ENCODE results near the gene RNF103.
"Not testable (repeated sequence)": the region's sequence is repeated elsewhere in the genome, so short reads cannot be mapped to it uniquely, and the experiment has no call there.

RNF103 gene

DNA sequence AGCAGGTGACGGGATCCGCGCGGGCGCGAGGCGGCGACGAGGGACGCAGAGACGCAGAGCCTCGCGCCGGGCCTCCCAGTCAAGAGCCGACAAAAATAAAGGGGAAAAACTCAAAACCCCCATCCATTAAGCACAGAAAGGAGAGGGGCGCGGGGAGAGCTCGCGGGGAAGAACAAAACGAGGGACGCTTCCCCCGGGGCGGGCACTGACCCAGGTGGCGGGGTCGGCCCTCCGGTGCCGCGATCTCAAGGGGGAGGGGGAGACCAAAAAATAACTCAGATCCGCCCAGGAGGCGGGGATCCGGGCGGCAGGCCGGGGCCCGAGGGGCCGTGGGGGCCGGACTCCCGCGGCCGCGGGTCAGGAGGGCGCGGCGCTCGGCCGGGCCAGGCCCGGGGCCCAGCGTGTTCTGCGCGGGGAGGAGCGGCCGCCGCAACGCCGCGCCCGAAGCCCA lies 597 bp downstream of the RNF103 start:
- DNase-seq (ENCODE audit: low read depth in 3 of 3), result peak; percentile 7 to 39 (median 10)

- DNase-seq (ENCODE audit: low read depth in 3 of 3), result peak in 1 of 3 experiments; percentile 8
These were observed 1.1 kb downstream of the RNF103 start for GRCh38 chr2:86622519-86623042.

DNA sequence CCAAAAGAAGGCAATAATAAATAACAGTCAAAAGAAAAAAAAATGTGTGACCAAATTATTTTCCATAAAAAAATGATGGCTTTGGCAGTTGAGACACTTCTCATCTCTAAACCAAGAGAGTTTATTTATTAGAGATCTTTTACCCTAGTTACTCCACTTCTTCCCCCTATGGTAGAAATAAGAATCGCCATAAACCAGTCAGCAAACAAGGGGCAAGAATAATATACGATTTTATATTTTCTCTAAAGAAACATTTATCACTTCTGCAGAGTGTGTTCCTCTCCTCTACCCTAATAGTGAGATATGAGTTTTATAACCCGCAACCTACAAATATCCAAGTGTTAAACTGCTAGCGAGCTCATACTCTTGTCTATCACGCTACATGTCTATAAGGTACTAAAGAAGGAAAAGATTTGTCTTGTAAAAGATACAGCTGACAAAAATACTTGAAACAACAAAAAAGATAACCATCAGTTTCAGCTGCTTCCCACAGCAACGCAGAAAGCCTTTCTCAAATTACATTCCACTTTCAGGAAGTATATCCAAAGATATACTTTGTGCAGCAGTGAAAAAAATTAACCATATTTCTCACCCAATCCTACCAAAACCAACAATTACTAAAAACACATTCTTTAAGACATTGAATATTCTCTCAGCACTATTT lies 2.3 kb downstream of the RNF103 start:
- no peak for DNase-seq (ENCODE audit: low read depth in 3 of 3)

DNA sequence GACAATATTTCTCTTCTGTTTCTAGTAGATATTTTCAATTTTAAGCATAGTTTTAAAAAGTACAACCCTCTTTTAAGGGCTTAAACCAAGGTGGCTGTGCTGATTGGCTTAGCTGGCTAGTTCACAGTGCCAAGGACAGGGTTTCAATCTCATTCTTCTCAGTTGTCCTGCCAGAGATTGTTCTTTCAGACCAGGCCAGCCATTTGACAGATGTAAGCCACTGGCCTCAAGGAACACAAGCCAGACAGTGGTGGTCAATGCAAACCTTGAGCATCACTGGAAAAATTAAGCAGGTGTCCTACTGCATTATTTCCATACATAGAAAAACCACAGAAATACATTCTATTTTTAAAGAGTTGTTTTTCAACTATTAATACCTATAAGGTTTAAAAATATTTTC lies 5.9 kb downstream of the RNF103 start:
- DNase-seq (ENCODE audit: low read depth in 3 of 3), result no peak

- no peak for DNase-seq (ENCODE audit: low read depth in 3 of 3)
These were observed 6.5 kb downstream of the RNF103 start for GRCh38 chr2:86617153-86617552.

GRCh38 chr2:86616502-86616901 lies 7.2 kb downstream of the RNF103 start:
- no peak for DNase-seq (ENCODE audit: low read depth in 3 of 3)

GRCh38 chr2:86615596-86615995 lies 8.1 kb downstream of the RNF103 start:
- no peak for DNase-seq (ENCODE audit: low read depth in 3 of 3)

DNA sequence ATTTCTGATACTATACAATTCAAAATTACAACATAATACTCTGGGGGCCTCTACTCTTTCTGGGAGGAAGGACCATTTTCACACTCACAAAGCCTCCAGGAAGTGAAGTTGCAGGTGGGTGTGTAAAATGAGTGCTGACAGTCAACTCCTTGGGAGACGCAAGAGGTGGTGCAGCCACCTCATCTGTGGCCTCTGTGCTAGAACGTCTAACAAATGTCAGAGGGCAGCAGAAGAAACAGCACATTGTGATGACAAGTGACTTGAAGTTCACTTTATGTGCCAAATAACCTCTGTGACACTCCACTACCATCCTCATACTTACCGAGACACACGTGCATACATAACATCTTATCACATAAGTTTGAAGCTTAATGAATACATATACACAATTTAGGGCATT lies 10.2 kb downstream of the RNF103 start:
- DNase-seq (ENCODE audit: low read depth in 3 of 3), result no peak

DNA sequence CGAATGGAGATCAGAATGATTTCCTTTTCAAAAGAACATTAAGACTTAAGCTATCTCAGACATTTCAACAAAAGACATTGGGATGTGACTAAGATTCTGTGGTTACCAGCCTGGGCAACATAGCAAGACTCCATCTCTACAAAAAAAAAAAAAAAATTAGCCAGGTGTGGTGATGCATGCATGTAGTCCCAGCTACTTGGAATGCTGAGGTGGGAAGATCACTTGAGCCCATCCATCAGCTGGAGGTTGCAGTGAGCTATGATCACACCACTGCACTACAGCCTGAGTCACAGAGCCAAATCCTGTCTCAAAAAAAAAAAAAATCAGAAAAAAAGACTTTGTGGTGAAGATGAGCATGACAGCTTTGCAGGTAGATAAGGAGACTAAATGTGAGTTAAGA lies 12.8 kb downstream of the RNF103 start:
- DNase-seq (ENCODE audit: low read depth in 3 of 3), result no peak

DNA sequence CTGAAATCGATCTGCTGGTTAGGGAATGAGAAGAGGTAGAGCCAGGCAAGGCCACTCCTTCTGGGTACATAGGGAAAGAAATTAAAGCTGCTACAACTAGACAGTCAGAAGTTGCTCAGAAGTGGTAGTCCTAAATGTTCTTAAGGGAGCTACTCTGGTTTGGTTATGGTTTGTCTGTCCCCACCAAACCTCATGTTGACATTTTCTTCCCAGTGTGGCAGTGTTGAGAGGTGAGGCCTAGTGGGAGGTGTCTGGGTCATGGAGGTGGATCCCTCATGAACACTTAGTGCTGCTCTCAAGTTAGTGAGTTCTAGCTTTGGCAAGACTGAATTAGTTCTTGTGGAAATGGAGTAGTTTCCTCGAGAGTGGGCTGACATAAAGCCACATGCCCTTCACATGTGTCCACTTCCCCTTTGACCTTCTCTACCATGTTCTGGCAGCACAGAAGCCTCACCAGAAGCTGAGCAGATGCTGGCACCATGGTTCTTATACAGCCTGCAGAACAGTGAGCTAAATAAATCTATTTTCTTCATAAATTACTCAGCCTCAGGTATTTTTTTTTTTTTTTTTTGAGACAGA lies 14.7 kb downstream of the RNF103 start:
- no peak for DNase-seq (ENCODE audit: low read depth in 3 of 3)

DNA sequence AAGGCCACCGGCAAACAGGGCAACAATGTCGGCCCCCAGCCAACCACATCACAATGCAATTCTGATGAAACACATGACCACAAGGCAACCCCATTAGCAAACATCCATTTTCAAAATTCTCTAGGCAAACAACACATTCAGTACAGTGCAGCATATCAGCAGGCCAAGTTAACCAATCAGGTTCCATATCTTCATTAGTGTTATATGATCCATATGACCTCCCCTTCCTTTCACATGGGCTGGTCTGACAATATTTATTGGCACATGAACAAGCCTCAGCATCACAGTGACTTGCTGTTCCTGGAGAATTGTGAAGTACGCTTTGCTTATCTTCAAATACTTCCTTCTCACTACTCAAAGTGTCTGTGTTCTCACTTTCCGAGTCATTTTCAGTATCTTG lies 19.8 kb downstream of the RNF103 start:
- DNase-seq (ENCODE audit: low read depth in 3 of 3), result no peak

GRCh38 chr2:86598966-86599365 lies 24.7 kb downstream of the RNF103 start:
- no peak for DNase-seq (ENCODE audit: low read depth in 3 of 3)

GRCh38 chr2:86596118-86596517 lies 27.5 kb downstream of the RNF103 start:
- DNase-seq (ENCODE audit: low read depth in 3 of 3), result no peak

GRCh38 chr2:86593266-86593665 lies 30.4 kb downstream of the RNF103 start:
- DNase-seq (ENCODE audit: low read depth in 3 of 3), result no peak

GRCh38 chr2:86592547-86593230 lies 31.0 kb downstream of the RNF103 start:
- DNase-seq (ENCODE audit: low read depth in 3 of 3), result no peak

DNA sequence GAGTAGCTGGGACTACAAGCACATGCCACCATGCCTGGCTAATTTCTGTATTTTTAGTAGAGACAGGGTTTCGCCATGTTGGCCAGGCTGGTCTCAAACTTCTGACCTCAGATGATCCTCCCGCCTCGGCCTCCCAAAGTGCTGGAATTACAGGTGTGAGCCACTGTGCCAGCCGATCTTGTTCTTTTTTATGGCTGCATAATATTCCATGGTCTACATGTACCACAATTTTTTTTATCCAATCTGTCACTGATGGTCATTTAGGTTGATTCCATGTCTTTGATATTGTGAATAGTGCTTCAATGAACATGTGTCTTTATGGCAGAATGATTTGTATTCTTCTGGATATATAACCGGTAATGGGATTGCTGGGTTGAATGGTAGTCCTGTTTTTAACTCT lies 34.0 kb downstream of the RNF103 start:
- DNase-seq (ENCODE audit: low read depth in 3 of 3), result not testable (repeated sequence)

DNA sequence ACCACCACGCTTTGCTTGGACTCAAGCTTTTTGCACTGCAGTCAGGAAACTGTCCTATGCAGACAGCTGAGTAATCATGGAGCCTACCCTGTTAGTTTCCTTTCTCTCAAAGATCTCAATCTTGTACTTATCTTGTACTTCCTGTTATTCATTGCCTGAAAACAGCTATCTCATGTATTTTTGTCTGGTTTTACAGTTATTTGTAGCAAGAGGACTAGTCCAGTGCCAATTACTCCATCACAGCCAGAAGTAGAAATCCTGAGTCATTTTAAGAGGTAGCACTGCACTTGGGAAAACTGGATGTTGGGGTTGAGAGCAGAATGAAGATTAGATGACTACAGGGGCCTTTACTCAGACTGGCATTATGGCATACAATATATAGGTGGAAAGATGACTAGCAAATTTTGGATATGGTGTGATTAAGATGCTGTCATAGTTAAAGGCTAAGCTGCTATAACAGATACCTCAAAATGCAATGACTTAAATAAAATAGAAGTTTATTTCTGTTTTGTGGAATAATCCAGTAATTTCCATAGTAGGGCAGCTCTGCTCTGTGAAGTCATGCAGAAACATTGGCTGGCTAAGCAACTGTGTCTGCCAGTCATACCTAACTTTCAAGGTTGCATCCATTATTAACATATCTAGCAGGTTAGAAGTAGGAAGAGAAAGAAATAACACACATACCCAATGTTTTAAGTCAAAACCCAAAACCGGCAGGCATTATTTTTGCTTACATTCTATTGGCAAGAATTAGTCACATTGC lies 39.3 kb downstream of the RNF103 start:
- DNase-seq (ENCODE audit: low read depth in 3 of 3), result no peak

DNA sequence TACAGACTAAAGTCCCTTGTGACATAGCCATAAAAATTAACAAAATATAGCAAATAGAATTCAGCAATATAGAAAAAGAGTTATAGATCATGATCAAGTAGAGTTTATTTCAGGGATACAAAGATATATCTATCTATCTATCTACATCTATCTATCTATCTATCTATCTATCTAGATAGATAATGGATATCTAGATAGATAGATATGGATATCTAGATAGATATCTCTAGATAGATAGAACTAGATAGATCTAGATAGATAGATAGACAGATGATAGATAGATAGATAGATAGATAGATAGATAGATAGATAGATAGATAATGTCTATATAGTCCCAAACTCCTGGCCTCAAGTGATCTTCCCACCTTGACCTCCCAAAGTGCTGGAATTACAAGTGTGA lies 43.1 kb downstream of the RNF103 start:
- no peak for DNase-seq (ENCODE audit: low read depth in 3 of 3)

DNA sequence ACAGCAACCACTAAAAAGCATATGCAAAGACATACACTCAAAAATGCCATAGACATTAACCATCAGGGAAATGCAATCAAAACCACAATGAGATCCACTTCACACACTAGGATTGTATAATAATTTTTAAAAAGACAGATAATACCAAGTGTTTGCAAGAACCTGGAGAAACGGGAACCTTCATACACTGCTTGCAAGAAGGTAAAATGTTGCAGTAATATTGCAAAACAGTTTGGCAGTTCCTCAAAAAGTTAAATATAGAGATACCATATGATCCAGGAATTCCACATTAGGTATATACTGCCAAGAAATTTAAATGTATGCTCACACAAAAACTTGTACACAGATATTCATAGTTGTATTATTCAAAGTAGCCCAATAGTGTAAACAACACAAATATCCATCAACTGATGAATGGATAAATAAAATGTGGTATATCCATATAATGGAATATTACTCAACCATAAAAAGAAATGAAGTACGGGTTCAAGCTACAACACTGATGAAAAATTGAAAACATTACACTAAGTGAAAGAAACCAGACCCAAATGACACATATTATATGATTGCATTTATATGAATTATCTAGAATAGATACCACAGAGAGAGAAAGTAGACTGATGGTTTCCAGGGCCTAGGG lies 45.7 kb downstream of the RNF103 start:
- DNase-seq (ENCODE audit: low read depth in 3 of 3), result no peak

DNA sequence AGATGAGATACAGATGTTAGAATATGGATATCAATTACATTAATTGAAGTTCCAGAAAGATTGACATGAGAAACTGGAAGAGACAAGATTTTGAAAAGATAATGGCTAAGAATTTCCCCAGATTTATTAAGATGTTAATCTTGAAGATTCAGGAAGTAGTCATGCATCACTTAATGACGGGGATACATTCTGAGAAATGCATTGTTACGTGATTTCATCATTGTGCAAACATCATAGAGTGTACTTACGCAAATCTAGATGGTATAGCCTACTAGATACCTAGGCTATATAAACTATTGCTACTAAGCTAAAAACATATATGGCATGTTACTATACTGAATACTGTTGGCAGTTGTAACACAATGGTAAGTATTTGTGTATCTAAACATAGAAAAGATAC lies 53.6 kb downstream of the RNF103 start:
- no peak for DNase-seq (ENCODE audit: low read depth in 3 of 3)

DNA sequence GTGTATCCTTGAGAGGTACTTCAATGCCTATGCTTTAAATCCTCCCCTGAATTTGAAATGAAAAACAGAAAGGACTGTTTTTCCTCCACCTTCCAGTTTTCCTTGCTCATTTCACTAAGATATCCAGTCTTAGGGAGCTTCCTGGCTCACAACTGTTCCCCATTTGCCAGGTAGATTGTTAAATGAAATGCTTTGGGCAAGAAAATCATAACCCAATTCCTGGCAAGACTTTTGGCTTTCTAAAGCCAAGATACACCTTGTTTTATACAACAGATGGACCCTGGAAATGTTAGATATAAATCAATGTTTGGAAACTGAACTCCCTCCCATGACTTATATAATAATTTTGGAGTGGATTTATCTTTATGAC lies 56.9 kb downstream of the RNF103 start:
- no peak for DNase-seq (ENCODE audit: low read depth in 3 of 3)

Measured in stimulated activated CD4-positive, alpha-beta T cell treated with anti-CD3 and anti-CD28 coated beads, TNF-alpha, amount 100 ng/mL, for 4 hours (primary cell).